Keratinocyte (primary cell): ENCODE results near the gene PAK3. TPM values are rescaled to one million over a fixed set of nuclear protein-coding genes. Genes with fewer than 3 reads are reported as not detected.

Source experiments
- DNase-seq: peaks from one replicate; pipeline ENCODE4 v3.0.0-alpha.2; 2011; ENCODE audit warnings: low read depth, missing footprints, low spot score
- FAIRE-seq: peaks from 2 replicates; lab custom pipeline; 2011; peaks lifted over from hg19 to GRCh38; lab: Jason Lieb, UNC
- H2AFZ ChIP-seq: 2 replicates; pipeline ENCODE4 v1.6.0; 2012; ENCODE audit warnings: low read length, control low read depth, inconsistent platforms; ENCODE audit not compliant: control insufficient read depth
- H3K27ac ChIP-seq: 2 replicates; pipeline ENCODE4 v1.5.1; 2011; ENCODE audit warnings: low read length; ENCODE audit not compliant: control insufficient read depth, insufficient read depth
- H3K27me3 ChIP-seq: 3 replicates; pipeline ENCODE4 v1.6.0; 2011; ENCODE audit warnings: low read length; ENCODE audit not compliant: control insufficient read depth, insufficient read depth; ENCODE audit errors: extremely low read depth
- H3K36me3 ChIP-seq, 2 experiments: 2 replicates in 1 of 2; 3 replicates in 1 of 2; pipeline ENCODE4 v1.5.1; 2011; ENCODE audit warnings: low read length in 2 of 2, mild to moderate bottlenecking in 1 of 2; ENCODE audit not compliant: control insufficient read depth in 2 of 2, insufficient read depth in 2 of 2; ENCODE audit errors: extremely low read depth in 1 of 2
- H3K4me1 ChIP-seq: 3 replicates; pipeline ENCODE4 v1.5.1; 2011; ENCODE audit warnings: low read length; ENCODE audit not compliant: control insufficient read depth, insufficient read depth; ENCODE audit errors: extremely low read depth
- H3K4me2 ChIP-seq: 3 replicates; pipeline ENCODE4 v1.6.0; 2011; ENCODE audit warnings: low read depth, low read length; ENCODE audit not compliant: control insufficient read depth, insufficient read depth; ENCODE audit errors: extremely low read depth
- H3K4me3 ChIP-seq, 3 experiments: fragments of 200-600 bp in 1 of 3; sonication (generic) in 1 of 3; 2 replicates in 2 of 3; 3 replicates in 1 of 3; pipeline ENCODE4 v1.5.1; 2011 to 2016; ENCODE audit warnings: low read length in 3 of 3, mild to moderate bottlenecking in 3 of 3, control low read depth in 2 of 3, inconsistent platforms in 1 of 3, low read depth in 1 of 3, mixed read lengths in 1 of 3, mixed run types in 1 of 3, moderate library complexity in 1 of 3; ENCODE audit not compliant: control insufficient read depth in 2 of 3, insufficient read depth in 2 of 3; ENCODE audit errors: extremely low read depth in 1 of 3
- H3K79me2 ChIP-seq: 2 replicates; pipeline ENCODE4 v1.6.0; 2012; ENCODE audit warnings: low read length; ENCODE audit not compliant: control insufficient read depth, insufficient read depth
- H3K9ac ChIP-seq: 3 replicates; pipeline ENCODE4 v1.6.0; 2011; ENCODE audit warnings: low read length; ENCODE audit not compliant: control insufficient read depth, insufficient read depth; ENCODE audit errors: extremely low read depth
- H3K9me1 ChIP-seq: 3 replicates; pipeline ENCODE4 v1.6.0; 2011; ENCODE audit warnings: low read length; ENCODE audit not compliant: control insufficient read depth, insufficient read depth; ENCODE audit errors: extremely low read depth
- H3K9me3 ChIP-seq: 2 replicates; pipeline ENCODE4 v1.5.1; 2012; ENCODE audit warnings: low read depth, low read length; ENCODE audit not compliant: control insufficient read depth
- H4K20me1 ChIP-seq: 3 replicates; pipeline ENCODE4 v1.6.0; 2011; ENCODE audit warnings: low read length; ENCODE audit not compliant: control insufficient read depth, insufficient read depth; ENCODE audit errors: extremely low read depth
- EZH2 ChIP-seq: IDR thresholded peaks from one replicate; pipeline ENCODE4 v1.6.1; 2012; ENCODE audit warnings: inconsistent platforms, mild to moderate bottlenecking, low read length, moderate library complexity
- dilution Hi-C: fragments of 300-500 bp; cut with MboI; formaldehyde crosslinking; loops from one replicate; pipeline ENCODE4 v1.7.0; 2020; ENCODE audit warnings: low sequenced_read_pairs; ENCODE audit not compliant: extremely low pct_ligation_motif_present
- polyA plus RNA-seq, 5 experiments: library from polyadenylated mRNA; depleted of rRNA in 3 of 5; stranded (reverse) in 3 of 5; stranded (forward) in 1 of 5; unstranded in 1 of 5; fragments of >200 nt; gene quantifications; 1 replicate in 1 of 5; 2 replicates in 3 of 5; 3 replicates in 1 of 5; pipeline versions ENCODE4 v1.2.1 to v1.2.3, GENCODE V29; 2011 to 2012; ENCODE audit warnings: missing spikeins in 2 of 5, low read depth in 1 of 5, low replicate concordance in 1 of 5
- TF ChIP-seq, protein P1 (sequence below), 3 experiments: IDR thresholded peaks in 1 of 3; conservative IDR thresholded peaks in 1 of 3; optimal IDR thresholded peaks in 1 of 3; 2 replicates in 2 of 3; 3 replicates in 1 of 3; pipeline versions ENCODE3 to v1.5.1; 2011; ENCODE audit warnings: low read length in 3 of 3, mild to moderate bottlenecking in 3 of 3, moderate library complexity in 2 of 3, control low read depth in 1 of 3, inconsistent platforms in 1 of 3; ENCODE audit not compliant: insufficient read depth in 2 of 3; ENCODE audit errors: extremely low read depth in 1 of 3

PAK3 gene
- polyA plus RNA-seq, 1 donor (not counting 4 experiments of a cell fraction or from before 2014, with no cell fraction given) = 0.34 TPM

DNA sequence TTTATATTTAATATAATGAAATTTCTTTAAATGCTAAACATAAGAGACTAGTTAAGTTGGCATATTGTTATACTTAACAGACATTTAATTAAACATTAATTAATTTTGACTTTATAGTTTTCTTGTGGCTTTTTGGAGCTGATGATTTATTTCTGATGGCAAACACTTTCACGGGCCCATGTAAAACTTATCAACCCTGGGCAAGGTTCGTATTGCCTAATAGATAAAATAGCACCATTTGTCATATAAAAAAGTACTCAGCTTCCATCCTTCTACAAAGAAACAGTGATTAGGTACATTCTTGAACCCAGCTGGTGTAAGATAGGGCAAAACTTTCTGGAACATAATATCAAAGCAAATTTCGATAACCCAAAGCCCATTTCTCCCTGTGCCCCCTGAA, 63.2 kb downstream of the PAK3 start:
- DNase-seq (no peak), FAIRE-seq (no peak)
- H3K79me2 ChIP-seq = no peaks in the 10 kb centered on the region
- no peak overlapping the region for H3K4me2 ChIP-seq
- H2AFZ ChIP-seq = no peak overlapping the region
- H4K20me1 ChIP-seq = no peaks in the 10 kb centered on the region
- H3K27me3 ChIP-seq = no peaks in the 10 kb centered on the region
- H3K9me3 ChIP-seq = no peaks in the 10 kb centered on the region
- H3K4me3 ChIP-seq = no peak overlapping the region
- H3K9me1 ChIP-seq = no peaks in the 10 kb centered on the region
- H3K4me1 ChIP-seq = no peaks in the 10 kb centered on the region
- H3K9ac ChIP-seq = no peak overlapping the region
- no peak overlapping the region for H3K27ac ChIP-seq
- H3K36me3 ChIP-seq = no peaks in the 10 kb centered on the region
- TF ChIP-seq EZH2 = no peak
- TF ChIP-seq, protein P1, sequence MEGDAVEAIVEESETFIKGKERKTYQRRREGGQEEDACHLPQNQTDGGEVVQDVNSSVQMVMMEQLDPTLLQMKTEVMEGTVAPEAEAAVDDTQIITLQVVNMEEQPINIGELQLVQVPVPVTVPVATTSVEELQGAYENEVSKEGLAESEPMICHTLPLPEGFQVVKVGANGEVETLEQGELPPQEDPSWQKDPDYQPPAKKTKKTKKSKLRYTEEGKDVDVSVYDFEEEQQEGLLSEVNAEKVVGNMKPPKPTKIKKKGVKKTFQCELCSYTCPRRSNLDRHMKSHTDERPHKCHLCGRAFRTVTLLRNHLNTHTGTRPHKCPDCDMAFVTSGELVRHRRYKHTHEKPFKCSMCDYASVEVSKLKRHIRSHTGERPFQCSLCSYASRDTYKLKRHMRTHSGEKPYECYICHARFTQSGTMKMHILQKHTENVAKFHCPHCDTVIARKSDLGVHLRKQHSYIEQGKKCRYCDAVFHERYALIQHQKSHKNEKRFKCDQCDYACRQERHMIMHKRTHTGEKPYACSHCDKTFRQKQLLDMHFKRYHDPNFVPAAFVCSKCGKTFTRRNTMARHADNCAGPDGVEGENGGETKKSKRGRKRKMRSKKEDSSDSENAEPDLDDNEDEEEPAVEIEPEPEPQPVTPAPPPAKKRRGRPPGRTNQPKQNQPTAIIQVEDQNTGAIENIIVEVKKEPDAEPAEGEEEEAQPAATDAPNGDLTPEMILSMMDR (optimal IDR thresholded peaks at IDR 0.05 in 1 of 3, IDR thresholded peaks at IDR 0.05 in 1 of 3, conservative IDR thresholded peaks at IDR 0.05 in 1 of 3; ENCODE audit: extremely low read depth in 1 of 3, insufficient read depth in 2 of 3, low read length in 3 of 3) = no peak
- dilution Hi-C loops = no loop called here

DNA sequence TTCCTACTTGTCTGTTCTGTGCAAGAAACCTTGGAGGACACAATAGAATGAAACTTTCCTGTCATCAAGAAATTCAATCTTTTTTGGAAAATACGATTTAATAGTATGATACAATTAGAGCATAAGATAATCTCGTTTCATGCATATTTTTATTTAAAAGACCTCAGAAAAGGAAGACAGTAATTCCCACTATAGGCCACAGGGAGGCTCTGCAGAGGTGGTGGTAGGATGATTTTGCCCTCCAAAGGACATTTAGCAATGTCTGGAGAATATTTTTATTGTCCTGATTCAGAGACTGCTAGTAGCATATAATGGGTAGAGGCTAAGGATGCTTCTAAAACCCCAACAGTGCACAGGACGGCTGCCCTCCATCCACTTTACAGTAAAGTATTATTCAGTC, 68.7 kb downstream of the PAK3 start:
- H3K27me3 ChIP-seq = no peaks in the 10 kb centered on the region
- no peak overlapping the region for H3K27ac ChIP-seq
- no peak overlapping the region for H2AFZ ChIP-seq
- H3K79me2 ChIP-seq = no peaks in the 10 kb centered on the region
- no peaks in the 10 kb centered on the region for H4K20me1 ChIP-seq
- H3K9me1 ChIP-seq = no peaks in the 10 kb centered on the region
- dilution Hi-C loops = no loop called here
- H3K9ac ChIP-seq = no peak overlapping the region
- TF ChIP-seq, protein P1 (optimal IDR thresholded peaks at IDR 0.05 in 1 of 3, IDR thresholded peaks at IDR 0.05 in 1 of 3, conservative IDR thresholded peaks at IDR 0.05 in 1 of 3; ENCODE audit: extremely low read depth in 1 of 3, insufficient read depth in 2 of 3, low read length in 3 of 3) = peak; percentile 24 to 27 (median 26)
- TF ChIP-seq EZH2 = no peak
- no peak overlapping the region for H3K4me2 ChIP-seq
- H3K4me3 ChIP-seq = no peak overlapping the region
- no peak for DNase-seq
- no peaks in the 10 kb centered on the region for H3K4me1 ChIP-seq
- FAIRE-seq = no peak
- H3K9me3 ChIP-seq = no peaks in the 10 kb centered on the region
- no peaks in the 10 kb centered on the region for H3K36me3 ChIP-seq
